T47D (cell line): ENCODE results near the gene GRK5.

ENCODE experiments used
- DNase-seq, 2 experiments: peaks; one replicate each; pipeline versions ENCODE4 v3.0.0 to v3.0.0-alpha.2; 2011 to 2012; ENCODE audit warnings: low read depth in 1 of 2, low spot score in 1 of 2
- JUND ChIP-seq: IDR thresholded peaks from 2 replicates; pipeline ENCODE4 v1.6.1; 2012; ENCODE audit warnings: low read depth
- in situ Hi-C: cut with HindIII; loops from 2 replicates; pipeline ENCODE4 v1.10.0; 2016; ENCODE audit warnings: low sequenced_read_pairs, low pct_unique_long_range_greater_than_20kb

GRK5 gene

DNA sequence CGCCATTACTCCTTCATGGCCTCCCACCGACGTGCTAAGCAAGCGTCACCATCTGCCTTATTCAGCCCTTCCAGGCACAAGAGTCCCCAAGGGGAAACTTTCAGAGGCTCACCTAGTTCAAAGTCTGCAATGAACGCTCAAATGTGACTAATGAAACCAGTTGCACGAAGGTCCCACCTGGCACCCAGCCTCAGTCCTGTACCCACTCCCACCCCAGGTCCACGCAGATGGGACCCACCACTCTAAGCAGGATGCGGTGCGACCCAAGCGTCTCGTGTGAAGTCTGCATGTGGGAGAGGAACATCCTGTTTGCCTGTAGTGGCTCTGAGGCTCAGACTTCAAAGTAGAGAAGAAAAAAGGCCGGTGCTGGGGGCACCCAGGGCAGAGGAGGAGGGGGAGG is 294.8 kb downstream of the GRK5 start:
- TF ChIP-seq JUND, result no peak
- in situ Hi-C loops, result no loop called here
- no peak for DNase-seq

- in situ Hi-C loops, result no loop called here
- no peak for TF ChIP-seq JUND
These were observed 295.3 kb downstream of the GRK5 start for GRCh38 chr10:119502618-119503155.

DNA sequence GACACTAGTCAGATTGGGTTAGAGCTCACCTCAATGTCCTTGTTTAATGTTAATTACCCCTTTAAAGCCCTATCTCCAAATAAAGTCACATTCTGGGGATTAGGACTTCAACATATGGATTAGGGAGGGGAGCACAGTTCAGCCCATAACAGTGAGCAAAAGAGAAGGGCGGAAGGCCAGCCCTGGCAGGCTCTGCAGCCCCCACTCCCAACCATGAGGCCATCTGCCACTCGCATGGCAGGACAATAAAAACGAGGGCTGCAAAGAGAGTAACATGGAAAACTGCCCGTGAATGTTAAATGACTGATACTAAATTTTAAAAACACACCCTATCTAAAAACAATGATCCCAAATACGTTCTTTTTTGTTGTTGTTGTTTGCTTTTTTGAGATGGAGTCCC is 296.4 kb downstream of the GRK5 start:
- in situ Hi-C loops, result no loop called here
- TF ChIP-seq JUND, result no peak
- DNase-seq, result no peak

More at GRCh38 chr10:119502618-119503155, 295.3 kb downstream of the GRK5 start:
- DNase-seq, result no peak

GRCh38 chr10:119504651-119505050 is 297.3 kb downstream of the GRK5 start:
- no peak for TF ChIP-seq JUND
- no peak for DNase-seq
- in situ Hi-C loops, result no loop called here

GRCh38 chr10:119505131-119505551 is 297.8 kb downstream of the GRK5 start:
- in situ Hi-C loops, result no loop called here
- no peak for TF ChIP-seq JUND
- DNase-seq, result no peak
